ENCODE results near the gene SLC31A2.
"Not testable (repeated sequence)": the region's sequence is repeated elsewhere in the genome, so short reads cannot be mapped to it uniquely, and the experiment has no call there.

SLC31A2 gene

DNA sequence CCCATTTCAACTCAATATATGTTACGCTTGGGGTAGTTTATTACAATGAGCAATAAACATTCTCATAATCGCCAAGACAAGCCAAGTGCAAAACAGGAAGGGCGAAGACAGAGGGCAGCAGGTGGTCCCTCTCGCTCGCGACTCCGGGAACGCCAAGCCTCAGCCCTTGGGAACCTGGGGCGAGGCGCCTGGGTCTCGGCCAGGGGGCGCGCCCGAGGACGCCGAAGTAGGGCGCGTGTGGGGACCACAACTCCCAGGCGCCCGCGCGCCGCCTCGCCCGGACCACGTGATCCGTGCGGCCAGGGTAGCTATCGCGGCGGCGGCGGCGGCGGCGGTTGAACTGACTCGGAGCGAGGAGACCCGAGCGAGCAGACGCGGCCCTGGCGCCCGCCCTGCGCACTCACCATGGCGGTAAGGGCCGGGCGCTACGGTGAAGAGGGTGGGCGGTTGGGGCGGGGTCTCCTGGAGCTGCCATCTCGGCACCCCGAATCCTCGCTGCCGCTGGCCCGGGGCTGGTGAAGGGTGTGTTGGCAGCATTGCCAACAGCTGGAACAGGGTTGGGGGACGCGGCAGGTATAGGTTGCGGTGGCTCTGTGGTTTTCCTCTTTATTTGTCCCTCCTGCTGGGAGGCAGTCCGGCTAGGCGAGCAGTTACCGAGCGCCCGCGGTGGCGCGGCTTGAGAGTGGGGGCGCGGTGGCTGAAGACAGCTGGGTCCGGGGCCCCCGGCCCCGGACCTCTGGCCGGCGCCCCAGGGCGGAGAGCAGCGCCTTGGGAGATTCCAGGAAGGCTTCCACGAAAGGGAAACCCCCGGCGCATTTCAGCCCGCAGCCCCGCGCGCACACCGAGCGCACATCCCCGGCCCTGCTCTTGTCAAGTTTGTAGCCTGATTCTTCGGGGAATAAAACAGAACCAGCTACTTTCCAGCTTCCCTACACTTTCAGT lies at the start of gene SLC31A2:
SLC31A2 (plus strand) TSS at position 338 of the 942 bp plus-strand sequence; CDS start at position 406, 68 bp downstream.
- DNase-seq (ENCODE audit: low read depth in 2 of 2, low spot score in 1 of 2), result peak; percentile 54 to 73

- DNase-seq (ENCODE audit: low read depth in 2 of 2, low spot score in 1 of 2), result not testable (repeated sequence)
Measured at GRCh38 chr9:113105345-113105744, 45.5 kb upstream of the SLC31A2 start.

GRCh38 chr9:113111065-113111951 lies 39.5 kb upstream of the SLC31A2 start:
- DNase-seq (ENCODE audit: low read depth in 2 of 2, low spot score in 1 of 2), result not testable (repeated sequence)

DNA sequence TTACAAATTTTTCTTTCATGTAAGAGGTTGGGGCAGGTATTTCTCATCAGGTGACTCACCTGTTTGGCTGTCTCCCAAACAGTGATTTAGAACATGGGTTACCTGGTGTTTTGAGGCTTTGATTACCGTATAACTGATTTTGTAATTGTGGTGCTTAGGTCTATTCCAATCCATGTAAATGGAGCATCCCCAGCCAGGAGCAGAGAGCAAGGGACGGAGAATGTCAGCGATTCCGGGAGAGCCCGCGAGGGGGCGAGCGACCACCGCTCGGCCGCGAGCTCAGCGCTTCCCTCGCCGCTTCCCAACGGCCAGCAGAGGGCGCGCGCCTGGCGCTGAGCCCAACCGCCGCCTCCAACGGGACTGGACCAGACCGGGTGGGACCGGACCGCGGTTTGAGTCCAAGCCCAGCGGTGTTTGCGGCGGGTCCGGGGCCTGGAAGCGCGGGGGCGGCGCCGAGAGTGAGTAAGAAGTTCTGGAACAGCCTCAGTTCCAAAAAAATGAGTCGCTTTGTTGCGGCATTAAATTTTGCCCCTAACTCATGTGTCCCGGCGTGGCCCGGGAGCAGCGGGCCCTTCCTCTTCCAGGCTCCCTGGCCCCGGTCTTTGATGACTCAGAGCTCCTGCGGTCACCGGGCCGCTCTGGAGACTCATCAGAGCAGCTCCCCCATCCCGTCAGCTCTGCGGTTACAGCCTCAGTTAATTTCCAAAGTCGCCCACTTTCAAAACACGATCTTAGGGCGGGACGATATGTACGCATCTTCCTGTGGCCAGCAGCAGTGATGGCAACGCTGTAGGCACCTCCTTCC lies 37.9 kb upstream of the SLC31A2 start:
- not testable (repeated sequence) for DNase-seq (ENCODE audit: low read depth in 2 of 2, low spot score in 1 of 2)

DNA sequence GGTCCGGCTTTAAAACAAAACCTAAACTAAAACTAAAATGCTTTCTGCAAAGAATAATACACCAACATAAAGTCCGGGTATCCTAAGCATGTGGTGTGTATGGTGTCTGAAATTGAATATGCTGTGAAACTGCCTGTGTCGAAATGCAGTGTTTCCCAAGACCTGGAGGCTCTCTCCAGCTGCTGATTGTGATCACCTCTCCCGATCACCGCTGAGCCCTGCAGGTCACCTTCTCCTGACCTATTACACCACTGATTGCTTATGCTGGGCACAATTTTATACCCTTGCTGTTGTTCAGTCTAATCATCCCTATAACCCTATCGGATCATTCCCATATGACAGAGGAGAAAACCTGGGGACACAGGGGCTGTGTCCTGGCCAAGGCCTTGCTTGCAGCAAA lies 32.0 kb upstream of the SLC31A2 start:
- DNase-seq (ENCODE audit: low read depth in 2 of 2, low spot score in 1 of 2), result not testable (repeated sequence)

DNA sequence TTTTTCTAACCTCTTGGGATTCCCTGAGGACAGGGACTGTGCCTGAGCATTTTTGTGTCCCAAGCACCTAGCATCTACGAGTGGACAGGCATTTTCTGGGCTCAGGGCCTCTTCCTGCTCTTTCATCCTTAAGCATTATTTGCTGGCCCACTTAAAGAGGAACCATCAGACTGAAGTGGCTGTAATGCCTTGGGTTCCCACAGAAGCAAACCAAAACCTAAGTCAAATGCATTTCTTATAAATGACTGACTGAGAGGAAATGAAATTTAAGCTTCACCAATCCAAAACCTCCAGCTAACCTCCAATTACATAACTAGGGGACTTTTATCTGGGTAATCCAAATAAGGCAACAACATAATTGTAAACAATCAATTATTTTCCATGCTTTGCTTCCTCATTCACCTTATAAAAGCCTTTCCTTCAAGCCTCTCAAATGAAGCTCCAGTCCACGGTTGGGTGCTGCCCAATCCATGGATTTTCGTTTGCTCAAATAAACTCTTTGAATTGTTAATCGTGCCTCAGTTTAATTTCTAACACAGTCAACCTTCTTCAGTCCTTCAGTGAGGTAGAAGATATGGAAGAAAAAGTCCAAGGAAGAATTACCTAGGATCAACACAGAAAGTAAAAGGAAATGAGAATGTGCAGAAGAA lies 25.3 kb upstream of the SLC31A2 start:
- no peak for DNase-seq (ENCODE audit: low read depth in 2 of 2, low spot score in 1 of 2)

DNA sequence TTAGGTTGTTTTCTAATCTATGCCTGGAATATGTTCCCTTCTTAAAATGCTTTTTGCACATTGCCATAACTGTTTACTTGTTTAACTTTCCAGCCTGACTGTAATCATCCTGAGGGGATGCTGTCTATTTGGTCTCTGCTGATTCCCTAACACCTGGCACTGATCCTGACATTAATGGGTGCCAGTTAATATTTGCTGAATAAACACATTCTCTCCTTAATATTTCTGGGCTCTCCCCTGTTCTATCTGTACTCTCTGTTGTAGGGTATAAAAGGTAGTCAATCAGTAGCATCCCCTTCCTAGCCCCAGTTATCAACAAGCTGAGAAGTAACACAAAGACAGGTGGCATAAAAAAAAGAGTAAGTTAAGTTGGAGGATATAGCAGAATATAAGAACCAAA lies 21.3 kb upstream of the SLC31A2 start:
- DNase-seq (ENCODE audit: low read depth in 2 of 2, low spot score in 1 of 2), result no peak

- no peak for DNase-seq (ENCODE audit: low read depth in 2 of 2, low spot score in 1 of 2)
Measured at GRCh38 chr9:113129884-113130283, 20.9 kb upstream of the SLC31A2 start.

GRCh38 chr9:113131689-113132151 lies 19.1 kb upstream of the SLC31A2 start:
- no peak for DNase-seq (ENCODE audit: low read depth in 2 of 2, low spot score in 1 of 2)

GRCh38 chr9:113137196-113138168 lies 13.3 kb upstream of the SLC31A2 start:
- no peak for DNase-seq (ENCODE audit: low read depth in 2 of 2, low spot score in 1 of 2)

GRCh38 chr9:113138760-113139159 lies 12.0 kb upstream of the SLC31A2 start:
- DNase-seq (ENCODE audit: low read depth in 2 of 2, low spot score in 1 of 2), result no peak

- no peak for DNase-seq (ENCODE audit: low read depth in 2 of 2, low spot score in 1 of 2)
Measured at GRCh38 chr9:113139225-113139829, 11.5 kb upstream of the SLC31A2 start.

DNA sequence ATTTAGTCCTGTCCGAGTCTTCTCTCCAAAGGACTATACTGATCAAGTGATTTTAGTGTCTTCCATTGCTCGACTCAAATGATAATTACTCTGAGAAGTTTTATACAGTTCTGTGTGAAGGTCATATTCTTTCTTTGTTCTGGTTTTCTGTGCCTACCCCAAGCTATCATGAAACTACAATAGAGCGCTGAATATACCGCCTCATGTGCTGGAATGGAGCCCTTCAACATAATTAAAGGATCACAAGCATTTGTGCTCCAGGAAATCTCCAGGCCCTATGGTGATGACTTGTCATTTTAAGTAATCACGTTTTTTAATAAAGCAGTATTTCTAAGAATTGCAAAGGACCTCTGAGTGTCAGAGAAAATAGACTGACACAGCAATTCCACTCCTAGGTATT lies 10.9 kb upstream of the SLC31A2 start:
- no peak for DNase-seq (ENCODE audit: low read depth in 2 of 2, low spot score in 1 of 2)

DNA sequence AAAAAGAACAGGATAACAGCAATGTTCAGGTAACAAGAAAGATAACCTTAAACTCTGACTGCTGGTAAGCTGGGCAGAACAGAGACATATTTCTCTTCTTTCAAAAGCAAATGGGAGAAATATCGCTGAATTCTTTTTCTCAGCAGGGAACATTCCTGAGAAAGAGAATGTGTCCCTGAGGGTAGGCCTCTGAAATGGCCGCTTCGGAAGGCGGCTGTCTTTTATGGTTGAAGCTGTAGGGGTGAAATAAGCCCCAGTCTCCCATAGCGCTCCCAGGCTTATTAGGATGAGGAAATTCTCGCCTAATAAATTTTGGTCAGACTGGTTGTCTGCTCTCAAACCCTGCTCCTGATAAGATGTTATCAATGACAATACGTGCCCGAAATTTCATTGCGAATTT lies 9.9 kb upstream of the SLC31A2 start:
- not testable (repeated sequence) for DNase-seq (ENCODE audit: low read depth in 2 of 2, low spot score in 1 of 2)

- DNase-seq (ENCODE audit: low read depth in 2 of 2, low spot score in 1 of 2), result no peak
Measured at GRCh38 chr9:113143432-113144227, 7.2 kb upstream of the SLC31A2 start.

DNA sequence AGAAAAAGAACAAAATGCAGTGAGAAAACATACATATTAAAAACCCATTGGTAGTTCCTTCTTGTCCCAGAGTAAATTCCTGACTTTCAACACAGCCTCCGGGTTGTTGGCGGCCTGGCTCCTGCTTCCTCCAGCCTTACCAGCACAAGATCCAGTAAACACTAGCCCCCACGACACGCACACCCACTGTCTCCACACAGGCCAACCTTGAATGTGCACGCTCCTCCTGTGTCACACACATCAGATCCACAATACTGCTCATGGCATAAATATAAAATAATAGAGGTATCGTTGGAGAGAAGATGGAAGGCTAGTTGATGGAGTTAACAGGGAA lies 2.5 kb upstream of the SLC31A2 start:
- DNase-seq (ENCODE audit: low read depth in 2 of 2, low spot score in 1 of 2), result no peak

- no peak for DNase-seq (ENCODE audit: low read depth in 2 of 2, low spot score in 1 of 2)
Measured at GRCh38 chr9:113148781-113149510, 1.9 kb upstream of the SLC31A2 start.
